GM19324 (cell line): Measurements from ENCODE around the gene MAP7.
A peak's percentile ranks its signal among the peaks of the same experiment; 100 is the strongest.

Experiments used
- ATAC-seq: cut with Tn5 transposase; IDR thresholded peaks from one replicate; pipeline ENCODE4 v1.9.1; 2021; ENCODE audit warnings: mild to moderate bottlenecking, moderate library complexity; ENCODE audit not compliant: unreplicated experiment, low FRiP score

The MAP7 gene

DNA sequence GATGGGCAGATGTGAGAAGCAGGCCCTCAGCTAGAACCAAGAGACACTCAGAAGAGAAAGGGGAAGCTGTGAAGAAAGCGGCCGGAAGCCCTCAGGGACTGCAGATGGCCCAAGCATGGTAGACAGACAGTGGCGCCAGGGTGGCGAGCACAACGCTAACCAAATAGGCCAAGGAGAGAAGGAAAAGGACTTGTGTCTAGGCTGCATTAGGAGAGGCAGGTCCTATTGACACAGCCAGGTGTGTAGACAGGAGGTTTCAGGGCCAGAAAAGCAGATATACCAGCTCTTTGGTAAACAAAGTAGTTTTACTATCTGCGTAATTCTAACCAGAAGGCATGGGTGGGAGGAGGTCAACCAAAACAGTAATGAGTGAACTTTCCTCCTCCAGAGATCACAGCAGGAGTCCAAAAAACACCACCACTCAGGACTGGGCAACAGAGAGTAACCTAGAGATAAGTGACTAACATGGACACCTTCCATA, 15.8 kb upstream of the MAP7 start:
- ATAC-seq, result no peak

DNA sequence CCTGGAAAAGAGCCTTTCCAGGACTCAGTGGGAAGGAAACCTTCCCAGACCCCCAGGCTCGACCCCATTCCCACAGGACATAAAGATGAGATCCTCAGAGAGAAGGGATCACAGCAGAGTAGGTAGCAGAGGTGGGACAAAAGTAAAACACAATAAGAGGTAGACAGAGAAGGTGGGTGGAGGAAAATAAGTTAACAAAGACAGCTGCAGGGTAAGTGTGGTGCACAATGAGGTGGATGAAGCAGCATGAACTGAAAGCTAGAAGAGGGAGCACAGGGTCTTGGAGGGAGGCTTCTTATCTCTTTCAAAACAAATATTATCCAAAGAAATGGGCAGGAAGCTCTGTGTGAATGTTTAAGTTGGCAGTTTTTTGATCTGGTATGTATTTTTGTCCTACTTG, 14.0 kb upstream of the MAP7 start:
- ATAC-seq, result no peak

DNA sequence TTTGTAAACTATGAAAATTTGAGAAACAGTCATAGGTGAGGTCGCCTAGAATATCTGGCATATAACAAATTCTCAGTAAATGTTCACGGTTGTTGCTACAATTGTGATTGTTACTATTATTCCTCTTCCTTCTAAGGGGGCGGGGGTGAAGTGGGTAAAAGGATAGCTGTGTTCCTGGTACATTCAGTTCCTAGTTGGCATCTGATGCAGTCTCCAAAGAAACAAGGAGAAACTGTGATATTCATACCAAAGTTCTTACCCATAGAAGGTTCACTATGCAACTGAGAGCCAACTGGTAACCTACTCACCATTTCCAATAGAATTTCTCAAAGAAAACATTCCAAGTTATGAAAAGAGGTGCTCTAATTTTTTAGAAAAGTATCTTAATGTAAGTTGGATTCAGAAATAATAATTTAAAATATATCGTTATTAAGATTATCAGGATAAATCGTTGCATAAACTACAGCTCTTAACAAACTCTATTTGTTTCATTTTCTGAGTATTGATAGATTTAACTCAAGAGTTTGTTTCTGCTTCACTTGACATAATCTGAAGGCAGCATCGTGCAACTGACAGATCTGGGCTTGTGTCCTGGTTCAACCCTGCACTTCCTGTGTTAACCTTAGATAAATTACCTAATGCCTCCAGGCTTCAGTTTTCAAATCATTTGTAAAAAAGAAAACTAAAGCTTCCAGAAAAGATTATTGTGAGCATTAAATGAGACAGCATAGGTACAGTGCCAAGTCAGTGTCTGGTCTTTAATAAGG, 13.3 kb upstream of the MAP7 start:
- no peak for ATAC-seq

DNA sequence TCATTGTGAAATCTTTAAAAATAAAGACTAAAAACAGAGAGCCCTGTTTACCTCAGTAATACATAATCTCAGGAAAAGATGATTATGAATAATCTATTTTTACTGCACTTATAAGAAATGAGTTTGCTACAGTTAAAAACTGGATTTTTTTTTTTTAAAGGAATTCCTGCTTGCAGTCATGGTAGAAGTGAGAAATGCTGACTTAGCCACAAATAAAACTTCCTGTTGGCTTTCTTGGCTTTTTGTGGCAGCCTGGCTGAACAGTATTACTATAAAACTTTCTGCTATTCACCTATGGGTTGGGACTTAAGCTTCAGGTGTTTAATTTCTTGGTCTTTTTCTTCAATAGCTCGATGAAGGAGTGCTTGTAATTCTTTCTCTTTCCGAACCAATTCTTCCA, 12.0 kb upstream of the MAP7 start:
- no peak for ATAC-seq

DNA sequence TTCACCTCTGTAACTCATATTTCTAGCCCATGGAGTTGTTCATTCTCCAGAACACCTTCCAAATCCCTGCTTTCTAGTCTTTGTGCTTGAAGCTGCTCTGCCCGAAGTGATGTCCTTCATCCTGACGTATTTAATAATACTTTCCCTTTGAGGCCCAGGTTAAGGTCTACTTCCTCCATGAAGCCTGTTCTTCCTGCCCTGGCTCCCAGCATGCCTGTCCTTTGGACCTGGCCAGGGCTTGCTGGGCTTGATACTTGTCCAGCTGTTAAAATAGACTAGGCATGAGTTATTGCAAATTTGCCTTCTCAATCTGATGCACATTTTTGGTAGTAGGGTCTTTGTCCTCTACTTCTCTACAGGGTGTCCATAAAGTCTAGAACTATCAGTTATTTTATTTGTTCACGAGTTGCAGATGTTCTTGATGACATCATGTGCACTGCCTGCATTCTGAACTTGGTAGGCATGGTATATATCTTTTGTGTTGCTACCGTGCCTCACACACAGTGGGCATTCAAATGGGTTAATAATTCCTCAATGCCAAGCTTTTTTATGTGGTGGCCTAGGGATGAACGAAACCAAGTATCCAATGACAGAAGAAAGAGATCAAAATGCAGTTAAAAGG, 3.1 kb upstream of the MAP7 start:
- ATAC-seq, result no peak

DNA sequence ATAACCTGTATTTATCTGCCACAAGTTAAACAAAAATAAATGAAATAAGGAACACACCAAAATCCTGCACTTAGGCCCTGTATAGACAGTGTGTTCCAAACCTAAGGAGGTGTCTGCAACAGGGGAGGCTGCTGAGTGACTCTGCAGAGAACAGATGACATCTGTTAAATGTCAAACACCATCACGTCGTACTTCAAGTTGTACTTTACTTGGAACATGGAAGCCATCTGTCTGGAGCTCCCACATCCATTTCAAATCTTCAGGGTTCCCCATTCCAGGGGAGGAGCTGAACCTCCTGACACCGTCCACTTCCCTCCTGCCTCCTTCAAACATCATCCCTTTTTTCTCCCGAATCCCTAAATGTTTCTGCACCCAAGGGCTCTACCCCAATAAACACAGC, 1.8 kb upstream of the MAP7 start:
- ATAC-seq, result no peak

DNA sequence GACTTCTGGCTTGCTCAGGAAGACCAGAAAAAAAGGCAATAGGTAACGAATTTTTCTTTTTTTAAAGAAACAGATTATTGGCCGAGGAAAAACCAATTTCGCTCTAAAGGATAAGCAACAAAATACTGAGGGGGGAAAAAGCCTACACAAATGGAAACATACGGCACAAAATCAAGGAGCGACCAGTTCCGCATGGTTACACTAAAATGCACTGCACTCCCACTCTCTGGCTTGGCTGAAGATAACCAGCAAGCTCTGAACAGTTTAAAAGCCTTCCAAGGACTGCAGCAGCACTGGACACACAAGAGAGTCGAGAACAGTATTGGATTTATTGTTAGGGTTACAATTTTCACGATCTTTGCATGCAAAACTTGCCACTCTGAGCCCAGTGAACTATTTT, 881 bp upstream of the MAP7 start:
- ATAC-seq, result no peak

DNA sequence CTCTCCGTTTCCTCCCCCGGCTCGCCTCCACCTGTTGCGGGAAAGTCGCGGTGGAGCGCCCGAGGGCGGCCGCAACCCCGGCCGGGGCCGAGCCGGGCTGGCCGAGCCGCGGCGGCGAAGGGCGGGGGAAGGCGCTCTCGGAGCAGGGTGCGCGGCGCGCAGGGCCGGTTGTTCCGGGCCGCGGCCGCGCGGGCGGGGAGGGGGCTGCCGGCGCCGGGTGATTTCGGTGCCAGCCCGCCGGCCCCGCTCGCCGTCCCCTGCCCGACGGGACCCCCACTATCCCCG, 235 bp downstream of the MAP7 start:
- ATAC-seq, result peak; percentile 80

DNA sequence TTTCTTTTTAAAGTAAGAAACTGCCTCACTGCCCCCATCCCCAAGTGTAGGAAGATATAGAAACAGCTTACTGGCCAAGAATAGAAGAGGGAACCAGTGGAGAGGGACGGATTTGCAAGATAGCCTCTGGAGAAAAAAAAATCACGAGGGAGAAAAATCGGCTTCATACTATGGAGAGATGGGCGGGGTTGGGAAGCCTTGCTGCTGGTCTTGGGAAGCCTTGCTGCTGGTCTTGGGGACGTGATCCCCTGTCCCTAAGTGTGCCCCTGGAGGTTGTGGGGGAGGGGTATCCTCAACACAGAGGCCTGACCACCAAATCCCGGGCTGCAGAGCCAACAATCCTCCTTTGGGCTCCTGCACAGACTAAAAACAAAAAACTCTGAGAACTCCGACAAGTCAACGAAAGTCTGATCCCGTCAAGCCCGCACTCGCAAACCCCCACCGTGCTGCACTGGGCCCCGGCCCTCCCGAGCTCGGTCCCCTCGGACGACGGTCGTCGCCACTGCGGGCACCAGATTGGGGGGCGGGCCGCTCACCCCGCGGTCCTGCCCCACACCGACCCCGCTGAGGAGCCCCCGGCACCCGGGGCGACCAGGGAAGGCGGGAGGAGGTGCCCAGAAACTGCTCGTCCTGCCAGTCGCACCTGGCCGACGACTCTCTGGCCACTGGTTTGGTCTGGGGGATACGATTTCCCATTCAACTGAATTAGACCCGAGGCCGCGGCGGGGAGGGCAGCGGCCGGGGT, 750 bp downstream of the MAP7 start:
- ATAC-seq, result no peak

DNA sequence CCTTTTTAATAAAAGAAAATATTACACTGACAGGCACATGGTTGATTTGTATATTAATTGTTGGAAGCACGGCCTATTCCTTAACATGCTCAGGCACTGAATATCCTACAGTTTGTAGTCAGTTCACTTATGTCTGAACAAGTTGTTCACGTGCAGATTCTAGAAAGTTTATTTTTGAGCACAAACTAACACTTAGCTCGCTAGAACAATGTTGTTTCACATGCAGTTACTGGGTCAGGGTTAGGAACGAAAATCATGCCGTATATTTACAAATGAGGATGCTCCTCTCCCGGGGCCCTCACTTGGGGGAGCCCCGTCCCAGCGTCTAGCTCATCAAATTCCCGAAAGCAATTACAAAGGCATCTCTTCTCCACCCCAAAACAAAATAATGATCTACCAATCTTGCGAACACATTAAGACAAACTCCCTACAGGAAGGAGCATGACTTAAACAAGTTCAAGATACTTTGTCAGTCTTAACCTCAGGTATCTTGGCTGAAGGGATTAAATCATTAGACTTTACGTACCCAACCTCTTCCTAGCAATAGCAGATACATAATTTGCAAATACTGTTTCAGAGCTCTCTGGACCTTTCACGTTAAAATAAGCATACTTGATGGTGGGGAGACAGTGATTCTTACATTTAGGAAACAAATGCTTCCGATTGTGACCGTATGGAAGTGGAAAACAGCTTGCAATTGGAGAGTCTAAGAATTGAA, 1.5 kb downstream of the MAP7 start:
- no peak for ATAC-seq

DNA sequence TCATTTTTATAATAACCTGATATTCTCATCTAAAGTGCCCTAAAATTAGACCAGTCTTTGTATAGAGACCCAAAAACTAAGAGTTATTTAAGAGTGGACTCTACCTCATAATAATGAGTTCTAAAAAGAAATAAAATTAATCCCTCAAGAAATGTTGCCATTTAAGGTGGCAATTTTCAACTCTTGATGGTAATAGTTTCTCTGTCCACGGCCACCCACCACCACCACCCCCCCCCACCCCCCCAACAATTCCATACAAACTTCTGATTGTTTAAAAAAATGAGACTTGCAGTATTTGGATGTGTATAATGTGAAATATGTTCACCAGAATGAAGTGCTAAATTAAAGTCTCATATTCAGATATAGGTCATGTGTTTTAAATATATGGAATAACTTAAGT, 2.4 kb downstream of the MAP7 start:
- no peak for ATAC-seq

DNA sequence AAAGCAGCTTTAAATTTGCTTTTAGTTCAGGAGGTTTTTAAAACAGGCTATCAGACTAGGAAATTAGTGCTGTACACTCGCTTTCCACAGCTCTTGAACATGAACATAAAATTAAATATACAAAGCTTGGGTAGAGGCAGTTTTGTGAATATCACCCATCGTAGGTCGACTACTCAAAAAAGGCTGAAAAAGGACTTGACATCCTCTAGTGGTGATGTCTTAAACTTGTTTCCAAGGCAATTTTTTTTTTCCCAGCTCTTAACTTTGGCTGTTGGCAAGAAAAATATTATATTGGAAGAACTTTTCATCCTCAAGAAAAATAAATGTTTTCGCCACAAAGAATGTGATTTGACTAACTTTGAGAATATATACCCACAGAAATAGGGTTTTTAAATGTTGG, 2.9 kb downstream of the MAP7 start:
- no peak for ATAC-seq

DNA sequence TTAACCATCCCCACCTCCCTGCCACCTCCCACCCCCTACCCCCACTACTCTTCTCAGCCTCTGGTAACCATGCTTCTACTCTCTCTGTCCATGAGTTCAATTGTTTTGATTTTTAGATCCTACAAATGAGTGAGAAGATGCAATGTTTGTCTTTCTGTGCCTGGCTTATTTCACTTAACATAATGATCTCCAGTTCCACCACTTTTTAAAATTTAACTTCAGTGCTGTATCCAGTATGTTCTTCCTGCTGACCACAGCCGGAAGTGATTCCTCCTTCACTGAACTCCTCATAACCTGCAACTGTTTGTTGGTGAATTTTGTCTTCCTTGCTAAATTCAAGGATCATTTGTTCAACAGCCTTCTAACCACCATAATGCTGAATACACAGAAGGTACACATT, 3.9 kb downstream of the MAP7 start:
- no peak for ATAC-seq

DNA sequence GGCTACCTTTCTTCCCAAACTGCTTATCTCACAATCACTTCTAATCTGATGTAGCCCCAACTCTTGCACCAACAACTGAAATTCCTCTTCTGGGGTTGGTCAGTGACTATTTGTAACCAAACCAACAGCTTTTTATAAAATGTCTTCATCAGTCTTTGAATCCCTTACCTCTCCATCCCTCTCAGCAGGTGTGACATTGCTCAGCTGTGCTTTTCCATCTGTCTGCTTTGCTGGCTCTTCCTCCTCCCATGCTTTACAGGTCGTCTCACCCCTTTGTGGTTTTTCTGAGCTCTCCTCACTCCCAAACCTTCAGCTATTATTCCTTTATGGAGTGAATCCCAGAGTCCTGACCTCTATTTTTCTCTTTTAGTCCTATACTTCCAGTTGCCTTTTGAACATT, 5.9 kb downstream of the MAP7 start:
- no peak for ATAC-seq

DNA sequence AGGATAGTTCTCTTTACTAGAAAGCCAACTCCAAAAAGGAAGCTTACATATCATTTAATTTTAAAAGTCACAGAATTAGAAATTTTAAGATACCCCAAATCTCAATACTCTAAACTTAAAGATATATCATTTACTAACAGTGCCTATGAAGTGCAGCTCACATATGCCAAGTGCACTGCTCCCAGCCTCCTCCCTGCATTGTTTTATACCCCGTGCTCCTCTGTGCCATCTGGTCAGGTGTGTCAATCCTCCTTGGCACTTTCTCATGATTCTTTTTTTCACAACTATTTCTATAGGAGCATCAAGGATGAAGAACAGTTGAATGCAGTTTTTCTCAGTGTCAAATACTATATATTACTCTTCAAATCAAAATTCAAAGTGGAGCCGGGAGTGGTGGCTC, 8.8 kb downstream of the MAP7 start:
- no peak for ATAC-seq

DNA sequence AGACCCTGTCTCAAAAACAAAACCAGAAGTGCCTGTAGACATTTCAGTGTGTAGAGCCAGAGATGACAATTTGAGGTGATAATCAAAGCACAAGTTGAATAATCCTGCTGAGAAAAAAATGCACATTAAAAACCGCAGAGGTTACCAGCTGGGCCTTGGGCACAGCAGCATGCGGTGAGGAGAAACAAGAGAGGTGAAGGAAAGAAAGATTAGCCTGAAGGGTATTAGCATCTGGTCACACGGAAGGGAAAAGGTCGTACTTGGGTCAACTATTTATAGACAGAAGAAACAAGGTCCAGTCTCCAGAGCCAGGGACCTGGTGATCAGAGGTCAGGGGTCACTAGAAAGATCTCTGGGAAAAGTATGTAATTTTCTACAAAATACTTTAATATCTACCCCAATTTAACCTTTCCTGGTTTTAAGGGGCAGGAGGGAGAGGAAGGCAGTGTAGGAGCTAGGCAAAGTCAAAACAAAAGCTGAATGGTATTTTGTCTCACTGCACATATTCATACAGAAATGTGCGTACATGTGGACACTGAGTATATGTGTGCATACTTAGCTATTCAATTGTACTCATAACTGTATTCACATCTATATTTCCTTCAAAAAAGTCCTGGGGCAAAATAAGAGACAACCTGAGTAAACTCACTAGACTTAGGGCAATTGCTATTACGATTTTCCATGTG, 10.1 kb downstream of the MAP7 start:
- no peak for ATAC-seq

DNA sequence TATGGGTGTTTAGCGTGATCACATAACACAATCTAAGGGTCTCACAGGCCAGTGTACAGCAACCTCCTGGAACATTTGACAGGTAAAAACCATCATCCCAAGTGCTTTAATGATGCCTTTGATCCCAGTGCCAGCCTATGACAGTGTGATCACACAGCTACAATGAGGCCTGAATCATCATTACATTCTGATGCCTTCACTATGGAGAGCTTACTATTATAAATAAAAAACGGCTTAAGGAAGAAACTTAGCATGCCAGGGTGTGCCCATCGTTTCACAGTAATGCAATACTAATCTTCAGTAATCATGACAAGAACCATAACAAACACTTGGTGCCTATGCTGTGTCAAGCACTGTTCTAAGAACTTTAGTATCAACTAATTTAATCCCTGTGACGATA, 11.4 kb downstream of the MAP7 start:
- no peak for ATAC-seq

DNA sequence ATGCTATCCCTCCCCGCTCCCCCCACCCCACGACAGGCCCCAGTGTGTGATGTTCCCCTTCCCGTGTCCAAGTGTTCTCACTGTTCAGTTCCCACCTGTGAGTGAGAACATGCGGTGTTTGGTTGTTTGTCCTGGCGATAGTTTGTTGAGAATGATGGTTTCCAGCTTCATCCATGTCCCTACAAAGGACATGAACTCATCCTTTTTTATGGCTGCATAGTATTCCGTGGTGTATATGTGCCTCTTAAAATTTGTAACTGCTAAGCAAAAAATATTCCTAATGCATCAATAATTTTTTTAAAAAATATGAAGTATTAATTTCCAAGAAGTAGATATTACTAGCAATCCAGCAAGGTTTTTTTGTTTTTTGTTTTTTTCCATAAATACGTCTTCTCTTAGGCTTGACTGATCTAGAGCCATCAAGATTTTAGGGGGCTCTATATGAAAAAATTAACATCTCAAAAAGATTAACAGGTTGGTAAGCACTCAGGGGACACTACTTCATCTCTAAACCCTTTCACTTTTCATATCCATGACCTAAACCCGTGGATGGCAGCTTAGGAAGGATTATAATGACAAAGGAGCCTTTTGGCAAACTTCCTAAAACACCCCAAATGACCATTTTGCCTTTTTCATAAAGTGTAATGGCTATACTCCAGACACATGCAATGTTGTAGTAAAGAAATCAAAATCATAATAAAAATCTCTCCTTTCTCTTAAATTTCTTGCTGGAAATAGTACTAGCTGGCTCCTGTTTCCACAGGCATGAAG, 14.2 kb downstream of the MAP7 start:
- no peak for ATAC-seq

DNA sequence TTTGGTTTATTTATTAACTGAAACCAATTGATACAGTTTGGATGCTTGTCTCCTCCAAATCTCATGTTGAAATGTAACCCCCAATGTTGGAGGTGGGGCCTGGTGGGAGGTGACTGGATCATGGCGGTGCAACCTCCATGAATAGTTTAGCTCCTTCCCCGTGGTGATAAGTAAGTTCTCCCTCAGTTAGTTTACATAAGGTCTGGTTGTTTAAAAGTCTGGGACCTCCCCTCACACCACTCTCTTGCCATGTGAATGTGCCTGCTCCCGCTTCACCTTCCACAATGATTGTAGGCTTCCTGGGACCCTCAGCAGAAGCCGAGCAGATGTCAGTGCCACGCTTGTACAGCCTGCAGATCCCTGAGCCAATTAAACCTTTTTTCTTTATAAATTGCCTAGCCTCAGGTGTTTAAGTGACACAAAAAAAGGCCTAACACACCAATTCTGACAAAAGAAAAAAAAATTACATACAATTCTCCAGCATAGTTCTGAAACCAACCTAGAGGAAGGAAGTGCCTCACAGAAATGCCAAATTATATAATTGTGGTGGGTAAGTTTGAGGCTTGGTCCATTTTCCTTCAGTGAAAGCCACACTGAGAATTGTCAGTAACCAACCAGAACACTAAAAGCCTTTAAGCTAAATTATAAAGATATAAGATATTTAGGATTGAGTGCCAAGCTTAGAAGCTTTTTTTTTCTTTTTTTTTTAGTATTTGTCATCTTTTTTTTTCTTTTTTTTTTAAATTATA, 15.0 kb downstream of the MAP7 start:
- ATAC-seq, result no peak
